Adrenal gland (tissue), 12 donors: ENCODE measurements around the gene TMEM258. TPM values are rescaled to one million over a fixed set of nuclear protein-coding genes. Genes with fewer than 3 reads are reported as not detected.

Experiments
- DNase-seq, 7 donors: peaks; one replicate each; pipeline ENCODE4 v3.0.0-alpha.2; 2019 to 2020
- H3K27ac ChIP-seq, 5 donors: fragments of 200-600 bp; sonication (generic) in 4 of 5; 1 replicate in 3 of 5; 2 replicates in 2 of 5; pipeline versions ENCODE4 v1.5.1 to v1.8.0; 2016 to 2020; ENCODE audit warnings: mild to moderate bottlenecking in 1 of 5
- H3K27me3 ChIP-seq: fragments of 200-600 bp; 2 replicates; pipeline ENCODE4 v1.8.0; 2021
- H3K36me3 ChIP-seq, 2 donors: fragments of 200-600 bp; replicated peaks in 1 of 2; 1 replicate in 1 of 2; 2 replicates in 1 of 2; pipeline versions ENCODE4 v1.5.1 to v1.8.0; 2018 to 2022
- H3K4me1 ChIP-seq, 2 donors: fragments of 200-600 bp; replicated peaks in 1 of 2; 1 replicate in 1 of 2; 2 replicates in 1 of 2; pipeline versions ENCODE4 v1.5.1 to v1.8.0; 2018 to 2021
- H3K4me3 ChIP-seq, 4 donors: fragments of 200-600 bp; sonication (generic) in 3 of 4; one replicate each; pipeline ENCODE4 v1.5.1; 2016 to 2018
- H3K9me3 ChIP-seq, 3 donors: fragments of 200-600 bp; sonication (generic) in 1 of 3; replicated peaks in 1 of 3; 1 replicate in 2 of 3; 2 replicates in 1 of 3; pipeline versions ENCODE4 v1.5.1 to v1.8.0; 2016 to 2021
- CTCF ChIP-seq, 6 experiments: fragments of 450-650 bp in 4 of 6; fragments of 200-600 bp in 2 of 6; sonication (generic) in 1 of 6; IDR thresholded peaks; 1 replicate in 5 of 6; 2 replicates in 1 of 6; pipeline versions ENCODE4 v1.5.1 to v1.8.0; 2016 to 2021; ENCODE audit warnings: antibody characterized with exemption in 6 of 6, mild to moderate bottlenecking in 2 of 6, moderate library complexity in 1 of 6
- POLR2A ChIP-seq, 2 donors: fragments of 450-650 bp; IDR thresholded peaks; one replicate each; pipeline ENCODE4 v1.6.1; 2017; ENCODE audit warnings: antibody characterized with exemption in 2 of 2, mild to moderate bottlenecking in 2 of 2, moderate library complexity in 1 of 2
- WGBS, 4 donors: extraction: QIAGEN DNeasy Blood & Tissue Kit in 2 of 4; methylation state at CpG; one replicate each; pipeline versions ENCODE4 v1.1.5 to v1.1.7; 2013 to 2017; 5-methylcytosine and 5-hydroxymethylcytosine counted together
- intact Hi-C, 2 donors: fragments of 100-400 bp; cut with DNase I; formaldehyde crosslinking; loops; one replicate each; pipeline versions ENCODE4 v1.14.1 to v1.15.0; 2022 to 2023
- polyA plus RNA-seq, 3 donors: library from polyadenylated mRNA; stranded (reverse); fragments of 200-250 nt in 2 of 3; fragments of 350-450 nt in 1 of 3; fragmentation: Illumina TruSeq in 1 of 3; extraction: RNeasy Lipid Tissue Mini Kit (QIAGEN cat#74804) in 1 of 3; gene quantifications; one replicate each; pipeline ENCODE4 v1.2.3, GENCODE V29; 2013 to 2014
- total RNA-seq, 9 donors: library from RNA; depleted of rRNA in 4 of 9; stranded (reverse); fragments of >200 nt in 4 of 9; fragments of 120-200 nt in 1 of 9; fragmentation: NEBNext Ultra II Directional in 1 of 9; extraction: Animal tissue kit (Norgen Biotek cat#: 25700) in 1 of 9; gene quantifications; one replicate each; pipeline versions ENCODE4 v1.1.0 to v1.2.4, GENCODE V29; 2013 to 2023
- donor health status: healthy with polysubstance abuse.
- donor health status: Bipolar disorder and iron deficiency.
- donor health status: DM: yes; HTN: yes; CAD: no.
- donor health status: DM: no; HTN: no; CAD: no.
- donor health status: DM: no; HTN: no; CAD: no.
- donor health status: DM: yes; HTN: yes; CAD: no.

Gene TMEM258
- total and polyA plus RNA-seq, 12 donors, result 22.8 to 215 (median 139) TPM

- Histone ChIP-seq H3K27ac (no peak overlapping the region), H3K36me3 (peaks cover 0 to 88% of the 10 kb centered on the region in 2 donors), H3K4me3 (no peak overlapping the region), H3K27me3 (no peaks in the 10 kb centered on the region), H3K4me1 (no peaks in the 10 kb centered on the region), H3K9me3 (no peaks in the 10 kb centered on the region)
- intact Hi-C loops, result no loop called here
- TF ChIP-seq CTCF (IDR thresholded peaks at IDR 0.05), result no peak
- no peak for TF ChIP-seq POLR2A (IDR thresholded peaks at IDR 0.05)
- whole genome bisulfite sequencing, 4 donors, result 64 to 92% (median 86%) methylated on average over 1 of the region's 1 CpG
- DNase-seq, result no peak
Observed at GRCh38 chr11:61805146-61805545, 12.7 kb upstream of the TMEM258 start.

- peak in 4 of 7 donors; percentile 48 to 66 (median 58) for DNase-seq
- H3K27ac ChIP-seq, result peak overlapping the region in 1 of 5 donors; percentile 49
- no peaks in the 10 kb centered on the region for H3K4me1 ChIP-seq
- intact Hi-C loops, result no loop called here
- H3K27me3 ChIP-seq, result no peaks in the 10 kb centered on the region
- H3K9me3 ChIP-seq, result no peaks in the 10 kb centered on the region
- H3K36me3 ChIP-seq, result peaks cover 0 to 77% of the 10 kb centered on the region in 2 donors
- no peak for TF ChIP-seq CTCF (IDR thresholded peaks at IDR 0.05)
- TF ChIP-seq POLR2A (IDR thresholded peaks at IDR 0.05), result no peak
- WGBS, 4 donors, result 44 to 54% (median 50%) methylated on average over 3 of the region's 3 CpGs
- no peak overlapping the region for H3K4me3 ChIP-seq
Observed at GRCh38 chr11:61803889-61804647, 11.7 kb upstream of the TMEM258 start.

GRCh38 chr11:61802605-61803004 lies 10.2 kb upstream of the TMEM258 start:
- no peak for DNase-seq
- intact Hi-C loops, result no loop called here
- TF ChIP-seq POLR2A (IDR thresholded peaks at IDR 0.05) (no peak), CTCF (IDR thresholded peaks at IDR 0.05) (no peak)
- H3K4me3 ChIP-seq, result no peak overlapping the region
- H3K27ac ChIP-seq, result no peak overlapping the region
- peaks cover 0 to 62% of the 10 kb centered on the region in 2 donors for H3K36me3 ChIP-seq
- no peaks in the 10 kb centered on the region for H3K9me3 ChIP-seq
- H3K4me1 ChIP-seq, result peaks cover 0 to 2% of the 10 kb centered on the region in 2 donors
- H3K27me3 ChIP-seq, result no peaks in the 10 kb centered on the region
- 81 to 96% (median 94%) methylated on average over 3 to 6 of the region's 6 CpGs for WGBS, 4 donors

GRCh38 chr11:61800331-61801281 lies 8.2 kb upstream of the TMEM258 start:
- intact Hi-C loops, result no loop called here
- Histone ChIP-seq H3K9me3 (no peaks in the 10 kb centered on the region), H3K4me3 (no peak overlapping the region), H3K27me3 (no peaks in the 10 kb centered on the region), H3K36me3 (peaks cover 0 to 46% of the 10 kb centered on the region in 2 donors), H3K4me1 (peaks cover 0 to 6% of the 10 kb centered on the region in 2 donors), H3K27ac (no peak overlapping the region)
- WGBS, 4 donors, result 93 to 99% (median 95%) methylated on average over 3 of the region's 3 CpGs
- TF ChIP-seq POLR2A (IDR thresholded peaks at IDR 0.05), result no peak
- no peak for TF ChIP-seq CTCF (IDR thresholded peaks at IDR 0.05)
- no peak for DNase-seq
